DND-41 (cell line): ENCODE results near the gene MAML3.

Experiments used
- ATAC-seq: fragments of 200-7000 bp; cut with Tn5 transposase; 3 replicates; pipeline ENCODE4 v1.9.1; 2021; ENCODE audit warnings: low read depth; ENCODE audit not compliant: insufficient read depth
- DNase-seq: peaks from one replicate; pipeline ENCODE4 v3.0.0-alpha.2; 2020
- H2AFZ ChIP-seq: 2 replicates; pipeline ENCODE4 v1.6.0; 2012; ENCODE audit warnings: low read depth, low read length
- H3K27ac ChIP-seq: 2 replicates; pipeline ENCODE4 v1.5.1; 2012; ENCODE audit warnings: low read length, inconsistent platforms
- H3K27me3 ChIP-seq: fragments of 200-600 bp; sonication (generic); 2 replicates; pipeline ENCODE4 v1.6.0; 2012; ENCODE audit warnings: low read length, mild to moderate bottlenecking, inconsistent platforms; ENCODE audit not compliant: insufficient read depth, poor library complexity
- H3K36me3 ChIP-seq: 2 replicates; pipeline ENCODE4 v1.5.1; 2012; ENCODE audit warnings: low read length, inconsistent platforms; ENCODE audit not compliant: insufficient read depth
- H3K4me1 ChIP-seq: 2 replicates; pipeline ENCODE4 v1.5.1; 2012; ENCODE audit warnings: mild to moderate bottlenecking, low read length; ENCODE audit not compliant: insufficient read depth
- H3K4me2 ChIP-seq: 2 replicates; pipeline ENCODE4 v1.6.0; 2012; ENCODE audit warnings: mild to moderate bottlenecking, moderate library complexity, low read length, inconsistent platforms; ENCODE audit not compliant: insufficient read depth
- H3K4me3 ChIP-seq, 2 experiments: fragments of 200-600 bp in 1 of 2; shearing (Covaris generic) in 1 of 2; 2 replicates each; pipeline ENCODE4 v1.5.1; 2012 to 2016; ENCODE audit warnings: inconsistent platforms in 2 of 2, low read length in 2 of 2, mild to moderate bottlenecking in 2 of 2, low read depth in 1 of 2, moderate library complexity in 1 of 2
- H3K79me2 ChIP-seq: 2 replicates; pipeline ENCODE4 v1.6.0; 2012; ENCODE audit warnings: low read length, inconsistent platforms; ENCODE audit not compliant: insufficient read depth
- H3K9ac ChIP-seq: 2 replicates; pipeline ENCODE4 v1.6.0; 2012; ENCODE audit warnings: low read depth, mild to moderate bottlenecking, inconsistent platforms, low read length, moderate library complexity
- H3K9me3 ChIP-seq: 2 replicates; pipeline ENCODE4 v1.5.1; 2012; ENCODE audit warnings: low read length, moderate library complexity, mild to moderate bottlenecking, inconsistent platforms; ENCODE audit not compliant: insufficient read depth, severe bottlenecking
- H4K20me1 ChIP-seq: 2 replicates; pipeline ENCODE4 v1.6.0; 2012; ENCODE audit warnings: low read length; ENCODE audit not compliant: insufficient read depth
- EZH2 ChIP-seq: IDR thresholded peaks from 3 replicates; pipeline ENCODE4 v1.6.1; 2012; ENCODE audit warnings: borderline replicate concordance, low read depth, mild to moderate bottlenecking, moderate library complexity, low read length, inconsistent platforms; ENCODE audit not compliant: severe bottlenecking
- TF ChIP-seq, protein P1 (sequence below): IDR thresholded peaks from 2 replicates; pipeline ENCODE4 v1.5.1; 2012; ENCODE audit warnings: borderline replicate concordance, low read length, moderate library complexity, mild to moderate bottlenecking; ENCODE audit not compliant: poor library complexity, severe bottlenecking; ENCODE audit errors: extremely low read depth

The MAML3 gene

GRCh38 chr4:139841464-139842195, 312.4 kb downstream of the MAML3 start:
- Histone ChIP-seq H3K36me3 (no peaks in the 10 kb centered on the region), H3K4me3 (no peak overlapping the region), H3K9ac (no peak overlapping the region; the same call in 1 of the 2 replicates), H3K27ac (no peak overlapping the region), H3K79me2 (no peaks in the 10 kb centered on the region), H3K4me1 (peaks cover 7% of the 10 kb centered on the region; the same call in 1 of the 2 replicates), H4K20me1 (no peaks in the 10 kb centered on the region), H3K4me2 (no peak overlapping the region), H2AFZ (no peak overlapping the region), H3K9me3 (no peaks in the 10 kb centered on the region), H3K27me3 (no peaks in the 10 kb centered on the region)
- DNase-seq: no peak
- no peak for TF ChIP-seq EZH2
- TF ChIP-seq, protein P1, sequence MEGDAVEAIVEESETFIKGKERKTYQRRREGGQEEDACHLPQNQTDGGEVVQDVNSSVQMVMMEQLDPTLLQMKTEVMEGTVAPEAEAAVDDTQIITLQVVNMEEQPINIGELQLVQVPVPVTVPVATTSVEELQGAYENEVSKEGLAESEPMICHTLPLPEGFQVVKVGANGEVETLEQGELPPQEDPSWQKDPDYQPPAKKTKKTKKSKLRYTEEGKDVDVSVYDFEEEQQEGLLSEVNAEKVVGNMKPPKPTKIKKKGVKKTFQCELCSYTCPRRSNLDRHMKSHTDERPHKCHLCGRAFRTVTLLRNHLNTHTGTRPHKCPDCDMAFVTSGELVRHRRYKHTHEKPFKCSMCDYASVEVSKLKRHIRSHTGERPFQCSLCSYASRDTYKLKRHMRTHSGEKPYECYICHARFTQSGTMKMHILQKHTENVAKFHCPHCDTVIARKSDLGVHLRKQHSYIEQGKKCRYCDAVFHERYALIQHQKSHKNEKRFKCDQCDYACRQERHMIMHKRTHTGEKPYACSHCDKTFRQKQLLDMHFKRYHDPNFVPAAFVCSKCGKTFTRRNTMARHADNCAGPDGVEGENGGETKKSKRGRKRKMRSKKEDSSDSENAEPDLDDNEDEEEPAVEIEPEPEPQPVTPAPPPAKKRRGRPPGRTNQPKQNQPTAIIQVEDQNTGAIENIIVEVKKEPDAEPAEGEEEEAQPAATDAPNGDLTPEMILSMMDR: no peak
- peak; percentile 55 for ATAC-seq

DNA sequence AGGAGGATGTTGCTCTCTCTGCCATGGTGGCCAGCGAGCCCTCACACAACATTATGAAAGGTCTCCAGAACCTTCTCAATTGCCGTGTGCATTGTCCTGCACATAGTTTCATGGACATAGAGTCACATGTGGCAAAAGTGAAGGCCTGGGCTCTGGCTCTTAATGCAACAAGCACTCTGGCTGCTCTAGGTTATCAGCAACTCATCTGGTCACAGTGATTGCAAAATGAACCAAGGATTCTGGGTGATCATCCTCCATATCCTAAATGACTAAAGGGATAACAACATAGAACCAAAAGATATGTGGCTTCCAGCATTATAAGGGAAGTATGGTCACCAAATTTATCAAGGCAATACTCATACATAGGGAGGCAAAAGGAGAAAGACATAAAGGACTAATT, 313.2 kb downstream of the MAML3 start:
- Histone ChIP-seq H3K4me3 (no peak overlapping the region), H3K79me2 (no peaks in the 10 kb centered on the region), H3K4me2 (no peak overlapping the region), H4K20me1 (no peaks in the 10 kb centered on the region), H3K9me3 (no peaks in the 10 kb centered on the region), H3K27me3 (no peaks in the 10 kb centered on the region), H3K4me1 (peaks cover 7% of the 10 kb centered on the region; the same call in 1 of the 2 replicates), H2AFZ (no peak overlapping the region), H3K9ac (no peak overlapping the region), H3K36me3 (no peaks in the 10 kb centered on the region), H3K27ac (no peak overlapping the region)
- DNase-seq (no peak), ATAC-seq (no peak)
- TF ChIP-seq EZH2: no peak

GRCh38 chr4:139839403-139840031, 314.5 kb downstream of the MAML3 start:
- H3K27ac ChIP-seq: no peak overlapping the region

More at GRCh38 chr4:139839403-139840031, 314.5 kb downstream of the MAML3 start:
- DNase-seq: no peak
- no peak overlapping the region for H3K4me3 ChIP-seq
- no peaks in the 10 kb centered on the region for H4K20me1 ChIP-seq
- no peaks in the 10 kb centered on the region for H3K27me3 ChIP-seq
- no peak overlapping the region for H3K4me2 ChIP-seq
- no peaks in the 10 kb centered on the region for H3K36me3 ChIP-seq
- no peak overlapping the region for H3K9ac ChIP-seq
- TF ChIP-seq, protein P1: no peak
- TF ChIP-seq EZH2: no peak
- no peaks in the 10 kb centered on the region for H3K79me2 ChIP-seq
- H3K4me1 ChIP-seq: peaks cover 7% of the 10 kb centered on the region; the same call in 1 of the 2 replicates
- no peak for ATAC-seq
- no peaks in the 10 kb centered on the region for H3K9me3 ChIP-seq
- no peak overlapping the region for H2AFZ ChIP-seq
